H1 (cell line): Measurements from ENCODE around the gene SMARCAL1.

Source experiments
- CEBPB ChIP-seq: IDR thresholded peaks from 2 replicates; pipeline ENCODE4 v1.6.1; 2012; ENCODE audit warnings: low read depth, low read length
- GABPA ChIP-seq: IDR thresholded peaks from 2 replicates; pipeline ENCODE4 v1.6.1; 2011; ENCODE audit warnings: mild to moderate bottlenecking, low read length, moderate library complexity, borderline replicate concordance; ENCODE audit not compliant: insufficient read depth
- KDM1A ChIP-seq: fragments of 200-600, 300-600 bp; sonication (generic); IDR thresholded peaks from 2 replicates; pipeline ENCODE4 v1.7.1; 2016; ENCODE audit warnings: mild to moderate bottlenecking, low read length, borderline replicate concordance
- NANOG ChIP-seq: IDR thresholded peaks from 2 replicates; pipeline ENCODE4 v1.6.1; 2011; ENCODE audit warnings: low read length, low read depth, mild to moderate bottlenecking, inconsistent platforms; ENCODE audit not compliant: insufficient read depth, poor library complexity, severe bottlenecking
- POLR2A ChIP-seq, 2 experiments: IDR thresholded peaks; 1 replicate in 1 of 2; 2 replicates in 1 of 2; pipeline ENCODE4 v1.6.1; 2011; ENCODE audit warnings: low read depth in 2 of 2, low read length in 2 of 2, mild to moderate bottlenecking in 2 of 2; ENCODE audit errors: control extremely low read depth in 1 of 2
- RAD21 ChIP-seq, 2 experiments: IDR thresholded peaks in 1 of 2; conservative IDR thresholded peaks in 1 of 2; 2 replicates each; pipeline ENCODE4 v1.6.1; 2011; ENCODE audit warnings: low read depth in 2 of 2, low read length in 2 of 2, improper control_type of control experiment in 1 of 2, inconsistent platforms in 1 of 2, mild to moderate bottlenecking in 1 of 2, moderate library complexity in 1 of 2
- SIN3A ChIP-seq, 2 experiments: IDR thresholded peaks in 1 of 2; conservative IDR thresholded peaks in 1 of 2; 2 replicates each; pipeline ENCODE4 v1.6.1; 2011 to 2012; ENCODE audit warnings: low read length in 2 of 2, improper control_type of control experiment in 1 of 2, low read depth in 1 of 2, mild to moderate bottlenecking in 1 of 2
- SP2 ChIP-seq: IDR thresholded peaks from 2 replicates; pipeline ENCODE4 v1.6.1; 2012; ENCODE audit warnings: mild to moderate bottlenecking, low read length, inconsistent platforms
- TEAD4 ChIP-seq: IDR thresholded peaks from 2 replicates; pipeline ENCODE4 v1.6.1; 2012; ENCODE audit warnings: low read depth, low read length, inconsistent platforms, mixed read lengths
- ZNF274 ChIP-seq: IDR thresholded peaks from 2 replicates; pipeline ENCODE4 v1.7.0; 2012; ENCODE audit warnings: low read length, borderline replicate concordance; ENCODE audit errors: extremely low read depth
- TF ChIP-seq, protein P1 (sequence below), 3 experiments: IDR thresholded peaks; 1 replicate in 2 of 3; 2 replicates in 1 of 3; pipeline versions ENCODE4 v1.5.1 to v1.6.1; 2011; ENCODE audit warnings: low read length in 3 of 3, mild to moderate bottlenecking in 3 of 3, inconsistent platforms in 2 of 3, low read depth in 1 of 3, moderate library complexity in 1 of 3; ENCODE audit not compliant: insufficient read depth in 1 of 3; ENCODE audit errors: control extremely low read depth in 1 of 3
- TF ChIP-seq, protein P2 (sequence below): IDR thresholded peaks from 2 replicates; pipeline ENCODE4 v1.6.1; 2011; ENCODE audit warnings: low read depth, mild to moderate bottlenecking, low read length; ENCODE audit not compliant: insufficient read depth

GRCh38 chr2:216415541-216415940 is 3.3 kb downstream of the SMARCAL1 start:
- TF ChIP-seq SP2 (no peak), ZNF274 (no peak), NANOG (no peak), KDM1A (no peak), TEAD4 (no peak), RAD21 (IDR thresholded peaks at IDR 0.05 in 1 of 2, conservative IDR thresholded peaks at IDR 0.05 in 1 of 2; ENCODE audit: low read depth in 2 of 2, low read length in 2 of 2) (no peak), SIN3A (conservative IDR thresholded peaks at IDR 0.05 in 1 of 2, IDR thresholded peaks at IDR 0.05 in 1 of 2; ENCODE audit: low read depth in 1 of 2, low read length in 2 of 2) (no peak), POLR2A (IDR thresholded peaks at IDR 0.05; ENCODE audit: control extremely low read depth in 1 of 2, low read depth in 2 of 2, low read length in 2 of 2) (no peak), CEBPB (no peak), GABPA (no peak)
- TF ChIP-seq, protein P1, sequence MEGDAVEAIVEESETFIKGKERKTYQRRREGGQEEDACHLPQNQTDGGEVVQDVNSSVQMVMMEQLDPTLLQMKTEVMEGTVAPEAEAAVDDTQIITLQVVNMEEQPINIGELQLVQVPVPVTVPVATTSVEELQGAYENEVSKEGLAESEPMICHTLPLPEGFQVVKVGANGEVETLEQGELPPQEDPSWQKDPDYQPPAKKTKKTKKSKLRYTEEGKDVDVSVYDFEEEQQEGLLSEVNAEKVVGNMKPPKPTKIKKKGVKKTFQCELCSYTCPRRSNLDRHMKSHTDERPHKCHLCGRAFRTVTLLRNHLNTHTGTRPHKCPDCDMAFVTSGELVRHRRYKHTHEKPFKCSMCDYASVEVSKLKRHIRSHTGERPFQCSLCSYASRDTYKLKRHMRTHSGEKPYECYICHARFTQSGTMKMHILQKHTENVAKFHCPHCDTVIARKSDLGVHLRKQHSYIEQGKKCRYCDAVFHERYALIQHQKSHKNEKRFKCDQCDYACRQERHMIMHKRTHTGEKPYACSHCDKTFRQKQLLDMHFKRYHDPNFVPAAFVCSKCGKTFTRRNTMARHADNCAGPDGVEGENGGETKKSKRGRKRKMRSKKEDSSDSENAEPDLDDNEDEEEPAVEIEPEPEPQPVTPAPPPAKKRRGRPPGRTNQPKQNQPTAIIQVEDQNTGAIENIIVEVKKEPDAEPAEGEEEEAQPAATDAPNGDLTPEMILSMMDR (IDR thresholded peaks at IDR 0.05; ENCODE audit: control extremely low read depth in 1 of 3, insufficient read depth in 1 of 3, low read depth in 1 of 3, low read length in 3 of 3): no peak
- TF ChIP-seq, protein P2, sequence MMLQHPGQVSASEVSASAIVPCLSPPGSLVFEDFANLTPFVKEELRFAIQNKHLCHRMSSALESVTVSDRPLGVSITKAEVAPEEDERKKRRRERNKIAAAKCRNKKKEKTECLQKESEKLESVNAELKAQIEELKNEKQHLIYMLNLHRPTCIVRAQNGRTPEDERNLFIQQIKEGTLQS: no peak
